ENCODE data around the gene ZSWIM7. TPM values are rescaled to one million over a fixed set of nuclear protein-coding genes. Genes with fewer than 3 reads are reported as not detected.
A peak's percentile ranks its signal among the peaks of the same experiment; 100 is the strongest.

The ZSWIM7 gene
- total and polyA plus RNA-seq, 8 donors = 4.5 to 43.5 (median 20.0) TPM; not detected in 1

- intact Hi-C loops (cut with DNase I; ENCODE audit: low total_unique reads) = no loop called here
- peak in 1 of 2 donors; percentile 53 for DNase-seq
- H3K4me3 ChIP-seq = peak overlapping the region; percentile 53 to 74 (median 60)
- peaks cover 23 to 42% (median 28%) of the 10 kb centered on the region in 4 donors for H3K4me1 ChIP-seq
- TF ChIP-seq, protein P1, sequence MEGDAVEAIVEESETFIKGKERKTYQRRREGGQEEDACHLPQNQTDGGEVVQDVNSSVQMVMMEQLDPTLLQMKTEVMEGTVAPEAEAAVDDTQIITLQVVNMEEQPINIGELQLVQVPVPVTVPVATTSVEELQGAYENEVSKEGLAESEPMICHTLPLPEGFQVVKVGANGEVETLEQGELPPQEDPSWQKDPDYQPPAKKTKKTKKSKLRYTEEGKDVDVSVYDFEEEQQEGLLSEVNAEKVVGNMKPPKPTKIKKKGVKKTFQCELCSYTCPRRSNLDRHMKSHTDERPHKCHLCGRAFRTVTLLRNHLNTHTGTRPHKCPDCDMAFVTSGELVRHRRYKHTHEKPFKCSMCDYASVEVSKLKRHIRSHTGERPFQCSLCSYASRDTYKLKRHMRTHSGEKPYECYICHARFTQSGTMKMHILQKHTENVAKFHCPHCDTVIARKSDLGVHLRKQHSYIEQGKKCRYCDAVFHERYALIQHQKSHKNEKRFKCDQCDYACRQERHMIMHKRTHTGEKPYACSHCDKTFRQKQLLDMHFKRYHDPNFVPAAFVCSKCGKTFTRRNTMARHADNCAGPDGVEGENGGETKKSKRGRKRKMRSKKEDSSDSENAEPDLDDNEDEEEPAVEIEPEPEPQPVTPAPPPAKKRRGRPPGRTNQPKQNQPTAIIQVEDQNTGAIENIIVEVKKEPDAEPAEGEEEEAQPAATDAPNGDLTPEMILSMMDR (IDR thresholded peaks at IDR 0.05) = no peak
- no peak for TF ChIP-seq EP300 (IDR thresholded peaks at IDR 0.05)
- no peak for TF ChIP-seq POLR2A (IDR thresholded peaks at IDR 0.05)
- no peak for TF ChIP-seq POLR2AphosphoS5 (IDR thresholded peaks at IDR 0.05)
- 4 to 9% (median 7%) methylated on average over 22 to 64 of the region's 64 CpGs for WGBS, 5 donors
- no peaks in the 10 kb centered on the region for H3K9me3 ChIP-seq
- H3K36me3 ChIP-seq = no peaks in the 10 kb centered on the region
- H3K27me3 ChIP-seq = peaks cover 0 to 36% (median 22%) of the 10 kb centered on the region in 3 donors
- peak overlapping the region in 3 of 5 donors; percentile 14 to 66 (median 44) for H3K27ac ChIP-seq
Measured at GRCh38 chr17:15945527-15946191, 53.8 kb downstream of the ZSWIM7 start.

DNA sequence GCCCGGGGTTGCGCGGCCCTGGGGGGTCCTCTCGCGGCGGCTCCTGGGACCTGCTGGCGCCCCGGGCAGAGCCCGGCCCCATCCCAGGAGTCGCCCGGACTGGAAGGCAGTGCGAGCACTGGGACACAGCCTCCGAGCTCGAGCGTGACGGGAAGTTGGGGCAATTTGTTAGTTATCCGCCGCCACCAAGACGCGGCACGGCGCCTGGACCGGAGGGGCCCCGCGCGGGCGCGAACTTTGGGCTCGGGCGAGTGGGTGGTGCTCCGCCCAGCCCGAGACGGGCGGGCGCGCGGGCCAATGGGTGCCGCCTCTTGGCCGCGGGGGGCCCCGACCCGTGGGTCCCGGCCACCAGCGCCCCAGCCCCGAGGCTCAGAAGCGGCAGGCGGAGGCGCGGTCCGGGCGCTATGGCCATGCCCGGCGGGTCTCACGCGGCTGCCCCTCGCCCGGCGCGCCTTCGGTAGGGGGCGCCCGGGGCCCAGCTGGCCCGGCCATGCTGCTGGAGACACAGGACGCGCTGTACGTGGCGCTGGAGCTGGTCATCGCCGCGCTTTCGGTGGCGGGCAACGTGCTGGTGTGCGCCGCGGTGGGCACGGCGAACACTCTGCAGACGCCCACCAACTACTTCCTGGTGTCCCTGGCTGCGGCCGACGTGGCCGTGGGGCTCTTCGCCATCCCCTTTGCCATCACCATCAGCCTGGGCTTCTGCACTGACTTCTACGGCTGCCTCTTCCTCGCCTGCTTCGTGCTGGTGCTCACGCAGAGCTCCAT is 54.6 kb downstream of the ZSWIM7 start, which contains the start of gene ADORA2B:
Gene ADORA2B, plus strand, starts transcription at position 372 of the 768 bp plus-strand sequence. Its CDS starts 119 bp downstream, at position 491.
- TF ChIP-seq, protein P1 (IDR thresholded peaks at IDR 0.05) = peak in 4 of 7 experiments; percentile 9 to 58 (median 34)
- TF ChIP-seq POLR2AphosphoS5 (IDR thresholded peaks at IDR 0.05) (no peak), EP300 (IDR thresholded peaks at IDR 0.05) (no peak), POLR2A (IDR thresholded peaks at IDR 0.05) (no peak)
- Histone ChIP-seq H3K27me3 (peaks cover 0 to 36% (median 22%) of the 10 kb centered on the region in 3 donors), H3K9me3 (no peaks in the 10 kb centered on the region), H3K36me3 (no peaks in the 10 kb centered on the region), H3K4me1 (peaks cover 23 to 42% (median 28%) of the 10 kb centered on the region in 4 donors), H3K27ac (peak within 1 kb of the TSS in 3 of 5 donors; percentile 14 to 66 (median 44)), H3K4me3 (peak within 1 kb of the TSS; percentile 53 to 74 (median 60))
- intact Hi-C loops (cut with DNase I; ENCODE audit: low total_unique reads) = no loop called here
- DNase-seq = peak; percentile 60 to 87
- 0 to 1% (median 0%) methylated on average over 11 to 88 of the region's 88 CpGs; no CpG with 5 or more reads in 1 of the 5 donors for WGBS, 5 donors

DNA sequence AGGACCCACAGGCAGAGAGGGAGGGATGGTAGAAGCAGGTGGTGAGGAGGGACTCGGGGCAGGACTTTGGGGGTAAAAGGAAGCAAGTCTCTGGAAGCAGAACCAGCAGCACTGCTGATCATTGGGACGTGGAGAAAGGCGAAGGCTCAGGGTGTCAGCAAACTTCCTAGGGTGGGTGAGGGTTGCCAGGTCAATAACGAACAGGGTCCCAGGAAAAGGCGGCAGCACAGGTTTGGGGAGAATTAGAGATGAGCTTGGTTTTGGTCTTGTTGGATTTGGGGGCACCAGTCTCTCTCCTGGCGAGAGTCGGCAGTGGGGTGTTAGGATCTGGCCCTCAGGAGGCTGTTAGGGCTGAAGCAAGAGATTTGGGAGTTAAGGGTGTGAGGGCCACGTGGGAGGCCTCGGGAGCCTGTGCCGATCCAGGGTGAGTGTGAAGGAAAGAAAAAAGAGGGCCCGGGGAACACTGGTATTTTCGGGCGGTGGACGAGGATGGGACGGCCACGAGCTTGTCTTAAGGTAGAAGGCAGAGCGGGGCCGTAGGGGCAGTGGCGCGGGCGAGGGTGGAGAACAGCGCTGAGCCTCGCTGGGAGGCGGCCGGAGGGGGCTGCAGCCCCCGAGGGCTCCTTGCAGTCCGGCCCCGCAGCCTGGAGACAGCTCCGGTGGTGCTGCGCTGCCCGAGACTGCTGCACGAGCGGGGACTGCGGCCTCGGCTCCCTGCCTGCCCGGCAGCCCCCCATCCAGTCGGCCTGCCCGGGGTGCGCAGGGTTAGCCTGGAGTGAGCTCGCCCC is 55.3 kb downstream of the ZSWIM7 start:
- no peaks in the 10 kb centered on the region for H3K36me3 ChIP-seq
- 18 to 30% (median 19%) methylated on average over 28 to 40 of the region's 40 CpGs for WGBS, 5 donors
- peak overlapping the region; percentile 53 to 74 (median 60) for H3K4me3 ChIP-seq
- TF ChIP-seq, protein P1 (IDR thresholded peaks at IDR 0.05) = no peak
- TF ChIP-seq EP300 (IDR thresholded peaks at IDR 0.05) = no peak
- TF ChIP-seq POLR2A (IDR thresholded peaks at IDR 0.05) = no peak
- TF ChIP-seq POLR2AphosphoS5 (IDR thresholded peaks at IDR 0.05) = no peak
- H3K27ac ChIP-seq = peak overlapping the region in 2 of 5 donors; percentile 44 to 66
- H3K9me3 ChIP-seq = no peaks in the 10 kb centered on the region
- DNase-seq = no peak
- intact Hi-C loops (cut with DNase I; ENCODE audit: low total_unique reads) = no loop called here
- peaks cover 23 to 42% (median 28%) of the 10 kb centered on the region in 4 donors for H3K4me1 ChIP-seq
- H3K27me3 ChIP-seq = peaks cover 0 to 36% (median 22%) of the 10 kb centered on the region in 3 donors

All from stomach (tissue), 9 donors.